Measurements from ENCODE around the gene SLC46A2. TPM values are rescaled to one million over a fixed set of nuclear protein-coding genes. Genes with fewer than 3 reads are reported as not detected.

The SLC46A2 gene
- total and polyA plus RNA-seq, 5 donors from 2014 or later = 0.11 TPM; not detected in 4

GRCh38 chr9:112869917-112870316, 20.8 kb downstream of the SLC46A2 start:
- Mint-ChIP-seq H3K4me1 (peaks cover 0 to 6% (median 0%) of the 10 kb centered on the region in 4 donors), H3K36me3 (peaks cover 43% of the 10 kb centered on the region), H3K27ac (no peak overlapping the region), H3K9me3 (no peaks in the 10 kb centered on the region), H3K4me3 (no peak overlapping the region), H3K27me3 (no peaks in the 10 kb centered on the region)
- Histone ChIP-seq H3K27me3 (ENCODE audit: control insufficient read depth, insufficient read depth, low read length) (no peaks in the 10 kb centered on the region), H3K4me3 (ENCODE audit: low read depth, low read length) (no peak overlapping the region), H3K4me1 (ENCODE audit: control insufficient read depth, insufficient read depth, low read length, poor library complexity, severe bottlenecking) (no peaks in the 10 kb centered on the region), H3K36me3 (ENCODE audit: control insufficient read depth, insufficient read depth, low read length) (peaks cover 11% of the 10 kb centered on the region), H3K27ac (ENCODE audit: insufficient read depth, low read length, poor library complexity, severe bottlenecking) (no peak overlapping the region), H3K9me3 (ENCODE audit: control insufficient read depth in 2 of 2, low read length in 2 of 2) (no peaks in the 10 kb centered on the region)
- ATAC-seq (ENCODE audit: low read depth in 2 of 2) (no peak), DNase-seq (no peak)

- Mint-ChIP-seq H3K27me3 (no peaks in the 10 kb centered on the region), H3K4me1 (peaks cover 0 to 6% (median under 1%) of the 10 kb centered on the region in 4 donors), H3K9me3 (no peaks in the 10 kb centered on the region), H3K4me3 (no peak overlapping the region), H3K27ac (no peak overlapping the region), H3K36me3 (peaks cover 43% of the 10 kb centered on the region)
- H3K27ac ChIP-seq (ENCODE audit: insufficient read depth, low read length, poor library complexity, severe bottlenecking) = no peak overlapping the region
- no peaks in the 10 kb centered on the region for H3K9me3 ChIP-seq (ENCODE audit: control insufficient read depth in 2 of 2, low read length in 2 of 2)
- peaks cover 17% of the 10 kb centered on the region for H3K36me3 ChIP-seq (ENCODE audit: control insufficient read depth, insufficient read depth, low read length)
- no peaks in the 10 kb centered on the region for H3K27me3 ChIP-seq (ENCODE audit: control insufficient read depth, insufficient read depth, low read length)
- H3K4me3 ChIP-seq (ENCODE audit: low read depth, low read length) = no peak overlapping the region
- no peak for ATAC-seq (ENCODE audit: low read depth in 2 of 2)
- no peak for DNase-seq
- no peaks in the 10 kb centered on the region for H3K4me1 ChIP-seq (ENCODE audit: control insufficient read depth, insufficient read depth, low read length, poor library complexity, severe bottlenecking)
These were observed 21.6 kb downstream of the SLC46A2 start for GRCh38 chr9:112869041-112869529.

GRCh38 chr9:112868461-112868860, 22.2 kb downstream of the SLC46A2 start:
- H3K4me1 ChIP-seq (ENCODE audit: control insufficient read depth, insufficient read depth, low read length, poor library complexity, severe bottlenecking) = no peaks in the 10 kb centered on the region
- Mint-ChIP-seq H3K9me3 (no peaks in the 10 kb centered on the region), H3K4me1 (peaks cover 0 to 8% (median 4%) of the 10 kb centered on the region in 4 donors), H3K27ac (no peak overlapping the region), H3K36me3 (peaks cover 47% of the 10 kb centered on the region), H3K4me3 (no peak overlapping the region), H3K27me3 (no peaks in the 10 kb centered on the region)
- ATAC-seq (ENCODE audit: low read depth in 2 of 2) (no peak), DNase-seq (no peak)
- H3K27me3 ChIP-seq (ENCODE audit: control insufficient read depth, insufficient read depth, low read length) = no peaks in the 10 kb centered on the region
- no peak overlapping the region for H3K4me3 ChIP-seq (ENCODE audit: low read depth, low read length)
- no peaks in the 10 kb centered on the region for H3K9me3 ChIP-seq (ENCODE audit: control insufficient read depth in 2 of 2, low read length in 2 of 2)
- no peak overlapping the region for H3K27ac ChIP-seq (ENCODE audit: insufficient read depth, low read length, poor library complexity, severe bottlenecking)
- H3K36me3 ChIP-seq (ENCODE audit: control insufficient read depth, insufficient read depth, low read length) = peaks cover 18% of the 10 kb centered on the region

- peaks cover 47% of the 10 kb centered on the region for H3K36me3 Mint-ChIP-seq
- H3K4me3 ChIP-seq (ENCODE audit: low read depth, low read length) = no peak overlapping the region
- H3K27me3 ChIP-seq (ENCODE audit: control insufficient read depth, insufficient read depth, low read length) = no peaks in the 10 kb centered on the region
- H3K27ac Mint-ChIP-seq = peak overlapping the region in 1 of 3 donors; percentile 40
- H3K27ac ChIP-seq (ENCODE audit: insufficient read depth, low read length, poor library complexity, severe bottlenecking) = no peak overlapping the region
- H3K27me3 Mint-ChIP-seq = no peaks in the 10 kb centered on the region
- H3K4me3 Mint-ChIP-seq = no peak overlapping the region
- ATAC-seq (ENCODE audit: low read depth in 2 of 2) = no peak
- peaks cover 0 to 8% (median 4%) of the 10 kb centered on the region in 4 donors for H3K4me1 Mint-ChIP-seq
- H3K9me3 ChIP-seq (ENCODE audit: control insufficient read depth in 2 of 2, low read length in 2 of 2) = no peaks in the 10 kb centered on the region
- H3K9me3 Mint-ChIP-seq = no peaks in the 10 kb centered on the region
- peaks cover 18% of the 10 kb centered on the region for H3K36me3 ChIP-seq (ENCODE audit: control insufficient read depth, insufficient read depth, low read length)
- no peaks in the 10 kb centered on the region for H3K4me1 ChIP-seq (ENCODE audit: control insufficient read depth, insufficient read depth, low read length, poor library complexity, severe bottlenecking)
- peak in 1 of 3 donors; percentile 79 for DNase-seq
These were observed 23.2 kb downstream of the SLC46A2 start for GRCh38 chr9:112867275-112867991.

GRCh38 chr9:112866662-112867274, 23.9 kb downstream of the SLC46A2 start:
- H3K36me3 ChIP-seq (ENCODE audit: control insufficient read depth, insufficient read depth, low read length) = peaks cover 18% of the 10 kb centered on the region
- Mint-ChIP-seq H3K36me3 (peaks cover 42% of the 10 kb centered on the region), H3K4me3 (no peak overlapping the region), H3K4me1 (peaks cover 0 to 8% (median 4%) of the 10 kb centered on the region in 4 donors), H3K27ac (no peak overlapping the region), H3K27me3 (no peaks in the 10 kb centered on the region), H3K9me3 (no peaks in the 10 kb centered on the region)
- no peak for DNase-seq
- no peaks in the 10 kb centered on the region for H3K27me3 ChIP-seq (ENCODE audit: control insufficient read depth, insufficient read depth, low read length)
- no peak for ATAC-seq (ENCODE audit: low read depth in 2 of 2)
- H3K4me3 ChIP-seq (ENCODE audit: low read depth, low read length) = no peak overlapping the region
- no peaks in the 10 kb centered on the region for H3K4me1 ChIP-seq (ENCODE audit: control insufficient read depth, insufficient read depth, low read length, poor library complexity, severe bottlenecking)
- H3K27ac ChIP-seq (ENCODE audit: insufficient read depth, low read length, poor library complexity, severe bottlenecking) = no peak overlapping the region
- no peaks in the 10 kb centered on the region for H3K9me3 ChIP-seq (ENCODE audit: control insufficient read depth in 2 of 2, low read length in 2 of 2)

GRCh38 chr9:112864982-112865381, 25.7 kb downstream of the SLC46A2 start:
- no peak overlapping the region for H3K4me3 ChIP-seq (ENCODE audit: low read depth, low read length)
- H3K9me3 ChIP-seq (ENCODE audit: control insufficient read depth in 2 of 2, low read length in 2 of 2) = no peaks in the 10 kb centered on the region
- H3K4me1 ChIP-seq (ENCODE audit: control insufficient read depth, insufficient read depth, low read length, poor library complexity, severe bottlenecking) = no peaks in the 10 kb centered on the region
- peaks cover 18% of the 10 kb centered on the region for H3K36me3 ChIP-seq (ENCODE audit: control insufficient read depth, insufficient read depth, low read length)
- ATAC-seq (ENCODE audit: low read depth in 2 of 2) = no peak
- no peak overlapping the region for H3K27ac ChIP-seq (ENCODE audit: insufficient read depth, low read length, poor library complexity, severe bottlenecking)
- peaks cover 0 to 13% (median 4%) of the 10 kb centered on the region in 4 donors for H3K4me1 Mint-ChIP-seq
- H3K27me3 ChIP-seq (ENCODE audit: control insufficient read depth, insufficient read depth, low read length) = no peaks in the 10 kb centered on the region
- DNase-seq = no peak
- H3K36me3 Mint-ChIP-seq = peaks cover 41% of the 10 kb centered on the region
- H3K27me3 Mint-ChIP-seq = no peaks in the 10 kb centered on the region
- H3K27ac Mint-ChIP-seq = no peak overlapping the region
- H3K4me3 Mint-ChIP-seq = no peak overlapping the region
- no peaks in the 10 kb centered on the region for H3K9me3 Mint-ChIP-seq

DNA sequence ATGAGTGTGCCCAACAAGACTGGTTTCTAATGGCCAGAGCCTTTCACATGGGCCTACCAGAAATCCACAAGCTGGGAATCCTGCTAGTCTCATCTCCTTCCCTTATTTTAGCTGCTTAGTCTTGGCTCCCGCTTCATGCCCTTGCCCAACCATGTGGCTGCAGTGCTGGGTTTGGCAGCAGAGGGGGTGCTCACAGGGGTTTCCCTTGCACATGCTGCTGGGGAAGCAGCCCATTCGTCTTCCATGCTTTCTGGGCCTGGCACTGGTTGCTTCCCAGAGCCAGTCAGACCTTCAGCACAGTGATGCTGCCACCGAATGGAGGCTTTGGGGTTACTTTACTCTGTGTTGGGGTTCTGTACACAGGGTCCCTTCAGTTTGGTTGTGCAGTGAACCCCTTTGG, 26.3 kb downstream of the SLC46A2 start:
- no peak for ATAC-seq (ENCODE audit: low read depth in 2 of 2)
- no peak overlapping the region for H3K27ac ChIP-seq (ENCODE audit: insufficient read depth, low read length, poor library complexity, severe bottlenecking)
- Mint-ChIP-seq H3K36me3 (peaks cover 35% of the 10 kb centered on the region), H3K9me3 (no peaks in the 10 kb centered on the region), H3K4me3 (no peak overlapping the region), H3K27me3 (no peaks in the 10 kb centered on the region), H3K4me1 (peaks cover 0 to 13% (median 4%) of the 10 kb centered on the region in 4 donors), H3K27ac (no peak overlapping the region)
- H3K27me3 ChIP-seq (ENCODE audit: control insufficient read depth, insufficient read depth, low read length) = no peaks in the 10 kb centered on the region
- H3K4me3 ChIP-seq (ENCODE audit: low read depth, low read length) = no peak overlapping the region
- H3K4me1 ChIP-seq (ENCODE audit: control insufficient read depth, insufficient read depth, low read length, poor library complexity, severe bottlenecking) = no peaks in the 10 kb centered on the region
- H3K9me3 ChIP-seq (ENCODE audit: control insufficient read depth in 2 of 2, low read length in 2 of 2) = no peaks in the 10 kb centered on the region
- DNase-seq = no peak
- peaks cover 18% of the 10 kb centered on the region for H3K36me3 ChIP-seq (ENCODE audit: control insufficient read depth, insufficient read depth, low read length)
